ENCODE data around the gene KIZ. TPM values are rescaled to one million over a fixed set of nuclear protein-coding genes. Genes with fewer than 3 reads are reported as not detected.

KIZ gene
- total and polyA plus RNA-seq, 12 donors, result 8.3 to 38.2 (median 26.5) TPM

DNA sequence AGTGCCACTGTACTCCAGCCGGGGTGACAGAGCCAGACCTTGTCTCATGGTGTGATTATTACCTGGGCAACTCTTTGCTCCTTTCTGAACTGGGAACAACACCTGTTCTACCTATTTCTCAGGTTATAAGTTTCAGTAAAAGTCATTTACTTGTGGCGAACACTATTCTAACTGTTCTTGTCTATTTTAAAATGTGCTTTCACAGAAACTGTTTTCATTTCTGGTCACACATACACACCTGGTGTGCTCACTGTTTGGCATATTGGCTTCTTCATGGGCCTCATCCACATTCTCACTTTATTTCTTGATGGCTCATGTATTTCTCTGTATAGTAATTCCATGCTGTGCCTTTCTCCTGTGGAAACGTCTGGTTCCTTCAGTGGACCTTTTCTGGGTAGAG, 146.8 kb downstream of the KIZ start:
- Histone ChIP-seq H3K4me3 (no peak overlapping the region), H3K4me1 (no peaks in the 10 kb centered on the region), H3K9me3 (peaks cover 0 to 3% (median 0%) of the 10 kb centered on the region in 11 donors), H3K27ac (no peak overlapping the region), H3K36me3 (no peaks in the 10 kb centered on the region), H3K27me3 (peaks cover 0 to 27% (median 9%) of the 10 kb centered on the region in 7 donors)
- WGBS, 2 donors, result 81 to 83% methylated on average over 3 of the region's 3 CpGs
- intact Hi-C loops (cut with DNase I), result no loop called here
- DNase-seq (no peak), ATAC-seq (no peak)
- TF ChIP-seq CTCF (IDR thresholded peaks at IDR 0.05), result no peak

- H3K36me3 ChIP-seq, result no peaks in the 10 kb centered on the region
- no peak overlapping the region for H3K4me3 ChIP-seq
- H3K4me1 ChIP-seq, result no peaks in the 10 kb centered on the region
- intact Hi-C loops (cut with DNase I), result no loop called here
- WGBS, 2 donors, result 85 to 88% methylated on average over 8 of the region's 8 CpGs
- no peak for DNase-seq
- H3K27ac ChIP-seq, result no peak overlapping the region
- no peak for TF ChIP-seq CTCF (IDR thresholded peaks at IDR 0.05)
- no peak for ATAC-seq
- H3K27me3 ChIP-seq, result peaks cover 0 to 31% (median 9%) of the 10 kb centered on the region in 7 donors
- H3K9me3 ChIP-seq, result peaks cover 0 to 3% (median 0%) of the 10 kb centered on the region in 11 donors
Observed at GRCh38 chr20:21273755-21274386, 148.0 kb downstream of the KIZ start.

GRCh38 chr20:21278829-21279228, 152.9 kb downstream of the KIZ start:
- DNase-seq (no peak), ATAC-seq (no peak)
- 93 to 98% methylated on average over 2 of the region's 2 CpGs for WGBS, 2 donors
- Histone ChIP-seq H3K4me1 (no peaks in the 10 kb centered on the region), H3K4me3 (no peak overlapping the region), H3K9me3 (no peaks in the 10 kb centered on the region), H3K36me3 (no peaks in the 10 kb centered on the region), H3K27me3 (peaks cover 0 to 31% (median 5%) of the 10 kb centered on the region in 7 donors), H3K27ac (no peak overlapping the region)
- TF ChIP-seq CTCF (IDR thresholded peaks at IDR 0.05), result no peak
- intact Hi-C loops (cut with DNase I), result no loop called here

- Histone ChIP-seq H3K4me3 (no peak overlapping the region), H3K27ac (no peak overlapping the region), H3K36me3 (no peaks in the 10 kb centered on the region), H3K9me3 (no peaks in the 10 kb centered on the region), H3K27me3 (peaks cover 0 to 22% (median 0%) of the 10 kb centered on the region in 7 donors), H3K4me1 (no peaks in the 10 kb centered on the region)
- ATAC-seq, result no peak
- intact Hi-C loops (cut with DNase I), result no loop called here
- TF ChIP-seq CTCF (IDR thresholded peaks at IDR 0.05), result no peak
- WGBS, 2 donors, result 59 to 61% methylated on average over 7 of the region's 7 CpGs
- DNase-seq, result no peak
Observed at GRCh38 chr20:21279706-21280521, 154.0 kb downstream of the KIZ start.
